Measurements from ENCODE around the gene GLUL.

GLUL gene

GRCh38 chr1:182340233-182341058 is 51.1 kb downstream of the GLUL start:
- CTCF ChIA-PET: interaction anchor here (0.6 kb wide), 1 partner anchor 68 kb away, joined by 3 read pairs; no protein-coding TSS in a partner anchor
- TF ChIP-seq ZFHX2 (tag by site-specific recombination; conservative IDR thresholded peaks at IDR 0.05) (0 out of 2 replicates have a peak, but pooled peaks have one; percentile 48), SP3 (tag by site-specific recombination; IDR thresholded peaks at IDR 0.05) (no peak), ZNF837 (tag by site-specific recombination; IDR thresholded peaks at IDR 0.05) (no peak), EGR2 (tag by site-specific recombination; IDR thresholded peaks at IDR 0.05; ENCODE audit: low read depth) (peak; percentile 54; the same call in 1 of the 2 replicates), ZNF121 (tag by site-specific recombination; IDR thresholded peaks at IDR 0.05) (no peak)

GRCh38 chr1:182339684-182340083 is 51.9 kb downstream of the GLUL start:
- no peak for TF ChIP-seq ZNF341 (tag by site-specific recombination; IDR thresholded peaks at IDR 0.05; ENCODE audit: low read depth)
- TF ChIP-seq OVOL3 (tag by site-specific recombination; IDR thresholded peaks at IDR 0.05): no peak
- TF ChIP-seq ZNF704 (tag by site-specific recombination; IDR thresholded peaks at IDR 0.05): no peak
- TF ChIP-seq ZNF132 (tag by site-specific recombination; IDR thresholded peaks at IDR 0.05; ENCODE audit: borderline replicate concordance): no peak
- no peak for TF ChIP-seq ZNF660 (tag by site-specific recombination; IDR thresholded peaks at IDR 0.05)
- TF ChIP-seq ZNF585B (tag by site-specific recombination; IDR thresholded peaks at IDR 0.05): no peak
- TF ChIP-seq ZNF501 (tag by site-specific recombination; IDR thresholded peaks at IDR 0.05): no peak
- TF ChIP-seq ZNF473 (tag by site-specific recombination; IDR thresholded peaks at IDR 0.05): no peak
- no peak for TF ChIP-seq ZNF658 (tag by site-specific recombination; IDR thresholded peaks at IDR 0.05)
- TF ChIP-seq ZNF654 (tag by site-specific recombination; IDR thresholded peaks at IDR 0.05; ENCODE audit: low read depth): no peak
- H3K4me3 ChIP-seq (ENCODE audit: low read depth, low read length): no peak overlapping the region
- H3K4me1 ChIP-seq (ENCODE audit: control insufficient read depth, insufficient read depth, low read length): no peaks in the 10 kb centered on the region
- POLR2A ChIA-PET: interaction anchor here (0.5 kb wide), 1 partner anchor 50 kb away, joined by 3 read pairs; no protein-coding TSS in a partner anchor
- H3K9me3 ChIP-seq (ENCODE audit: control insufficient read depth, insufficient read depth, low read depth, low read length): no peaks in the 10 kb centered on the region
- no peak overlapping the region for H3K27ac ChIP-seq (ENCODE audit: extremely low read depth, low read depth, low read length)
- no peaks in the 10 kb centered on the region for H3K36me3 ChIP-seq (ENCODE audit: control insufficient read depth in 2 of 2, insufficient read depth in 1 of 2, low read length in 2 of 2)
- CTCF ChIA-PET: no interaction called here

More at GRCh38 chr1:182340233-182341058, 51.1 kb downstream of the GLUL start:
- Histone ChIP-seq H3K36me3 (ENCODE audit: control insufficient read depth in 2 of 2, insufficient read depth in 1 of 2, low read length in 2 of 2) (no peaks in the 10 kb centered on the region), H3K27ac (ENCODE audit: extremely low read depth, low read depth, low read length) (no peak overlapping the region), H3K4me1 (ENCODE audit: control insufficient read depth, insufficient read depth, low read length) (no peaks in the 10 kb centered on the region), H3K4me3 (ENCODE audit: low read depth, low read length) (no peak overlapping the region), H3K9me3 (ENCODE audit: control insufficient read depth, insufficient read depth, low read depth, low read length) (no peaks in the 10 kb centered on the region)
- POLR2A ChIA-PET: interaction anchor here (0.5 kb wide), 1 partner anchor 51 kb away, joined by 3 read pairs; no protein-coding TSS in a partner anchor

- ChIA-PET CTCF (interaction anchor here (1.0 kb wide), 1 partner anchor 195 kb away, joined by 5 read pairs; no protein-coding TSS in a partner anchor), POLR2A (no interaction called here)
- H3K4me3 ChIP-seq (ENCODE audit: low read depth, low read length): no peak overlapping the region
- H3K27ac ChIP-seq (ENCODE audit: extremely low read depth, low read depth, low read length): no peak overlapping the region
- no peaks in the 10 kb centered on the region for H3K4me1 ChIP-seq (ENCODE audit: control insufficient read depth, insufficient read depth, low read length)
- H3K9me3 ChIP-seq (ENCODE audit: control insufficient read depth, insufficient read depth, low read depth, low read length): no peaks in the 10 kb centered on the region
- no peaks in the 10 kb centered on the region for H3K36me3 ChIP-seq (ENCODE audit: control insufficient read depth in 2 of 2, insufficient read depth in 1 of 2, low read length in 2 of 2)
- TF ChIP-seq MYNN (tag by site-specific recombination; IDR thresholded peaks at IDR 0.05; ENCODE audit: borderline replicate concordance): no peak
These were observed 52.7 kb downstream of the GLUL start for GRCh38 chr1:182338806-182339370.

Data from HEK293 (cell line).